Osteoblast (primary cell): Measurements from ENCODE around the gene VPS41. TPM values are rescaled to one million over a fixed set of nuclear protein-coding genes. Genes with fewer than 3 reads are reported as not detected.
A peak's percentile ranks its signal among the peaks of the same experiment; 100 is the strongest.

Experiments
- DNase-seq: peaks from one replicate; pipeline ENCODE4 v3.0.0; 2011; ENCODE audit warnings: low spot score, mixed read lengths; ENCODE audit not compliant: insufficient read length; ENCODE audit errors: missing footprints
- H2AFZ ChIP-seq: 2 replicates; pipeline ENCODE4 v1.6.0; 2011; ENCODE audit warnings: mild to moderate bottlenecking, low read length
- H3K27ac ChIP-seq: 2 replicates; pipeline ENCODE4 v1.5.1; 2011; ENCODE audit warnings: mild to moderate bottlenecking, low read depth, low read length, moderate library complexity
- H3K27me3 ChIP-seq: 2 replicates; pipeline ENCODE4 v1.6.0; 2012; ENCODE audit warnings: mild to moderate bottlenecking, control low read depth, inconsistent platforms, low read length, moderate library complexity; ENCODE audit not compliant: insufficient read depth
- H3K36me3 ChIP-seq: 2 replicates; pipeline ENCODE4 v1.5.1; 2011; ENCODE audit warnings: mild to moderate bottlenecking, low read length, control low read depth, moderate library complexity; ENCODE audit not compliant: insufficient read depth
- H3K4me1 ChIP-seq: 2 replicates; pipeline ENCODE4 v1.5.1; 2011; ENCODE audit warnings: mild to moderate bottlenecking, low read length, control low read depth, moderate library complexity; ENCODE audit not compliant: insufficient read depth
- H3K4me2 ChIP-seq: 2 replicates; pipeline ENCODE4 v1.6.0; 2011; ENCODE audit warnings: mild to moderate bottlenecking, low read length; ENCODE audit not compliant: insufficient read depth
- H3K4me3 ChIP-seq: fragments of 200-600 bp; sonication (generic); 3 replicates; pipeline ENCODE4 v1.5.1; 2012; ENCODE audit warnings: mild to moderate bottlenecking, low read length, inconsistent platforms; ENCODE audit not compliant: insufficient read depth
- H3K79me2 ChIP-seq: 2 replicates; pipeline ENCODE4 v1.6.0; 2012; ENCODE audit warnings: mild to moderate bottlenecking, low read length, control low read depth, inconsistent platforms; ENCODE audit not compliant: insufficient read depth
- H3K9me3 ChIP-seq: 2 replicates; pipeline ENCODE4 v1.5.1; 2011; ENCODE audit warnings: low read depth, low read length, control low read depth
- H4K20me1 ChIP-seq: 2 replicates; pipeline ENCODE4 v1.6.0; 2012; ENCODE audit warnings: mild to moderate bottlenecking, low read length, control low read depth; ENCODE audit not compliant: insufficient read depth
- CTCF ChIP-seq: IDR thresholded peaks from 2 replicates; pipeline ENCODE4 v1.5.1; 2011; ENCODE audit warnings: mild to moderate bottlenecking, low read depth, low read length, moderate library complexity; ENCODE audit errors: extremely low read depth
- total RNA-seq: library from RNA; depleted of rRNA; stranded (reverse); fragments of >200 nt; gene quantifications from 2 replicates; pipeline ENCODE4 v1.2.3, GENCODE V29; 2012

The VPS41 gene
- total RNA-seq, 1 donor: 78.5 TPM

- H3K4me3 ChIP-seq: no peak overlapping the region
- H3K27ac ChIP-seq: no peak overlapping the region
- no peak for TF ChIP-seq CTCF
- no peaks in the 10 kb centered on the region for H3K9me3 ChIP-seq
- DNase-seq: no peak
- H3K4me2 ChIP-seq: no peak overlapping the region
- H4K20me1 ChIP-seq: no peaks in the 10 kb centered on the region
- H3K36me3 ChIP-seq: peaks cover 14% of the 10 kb centered on the region
- no peak overlapping the region for H2AFZ ChIP-seq
- no peaks in the 10 kb centered on the region for H3K27me3 ChIP-seq
- H3K79me2 ChIP-seq: no peaks in the 10 kb centered on the region
- H3K4me1 ChIP-seq: peaks cover 17% of the 10 kb centered on the region
Measured at GRCh38 chr7:38743899-38744298, 165.1 kb downstream of the VPS41 start.

GRCh38 chr7:38740041-38740440, 168.9 kb downstream of the VPS41 start:
- Histone ChIP-seq H3K4me2 (no peak overlapping the region), H3K27me3 (no peaks in the 10 kb centered on the region), H2AFZ (no peak overlapping the region), H3K9me3 (no peaks in the 10 kb centered on the region), H3K27ac (no peak overlapping the region), H3K4me1 (peaks cover 8% of the 10 kb centered on the region), H4K20me1 (no peaks in the 10 kb centered on the region), H3K36me3 (peaks cover 14% of the 10 kb centered on the region), H3K79me2 (no peaks in the 10 kb centered on the region), H3K4me3 (no peak overlapping the region)
- DNase-seq: no peak
- TF ChIP-seq CTCF: no peak

GRCh38 chr7:38736138-38736537, 172.9 kb downstream of the VPS41 start:
- no peaks in the 10 kb centered on the region for H3K9me3 ChIP-seq
- DNase-seq: no peak
- H3K27ac ChIP-seq: no peak overlapping the region
- no peak for TF ChIP-seq CTCF
- no peaks in the 10 kb centered on the region for H4K20me1 ChIP-seq
- no peaks in the 10 kb centered on the region for H3K79me2 ChIP-seq
- H3K4me2 ChIP-seq: no peak overlapping the region
- H3K4me3 ChIP-seq: no peak overlapping the region
- H3K27me3 ChIP-seq: no peaks in the 10 kb centered on the region
- no peak overlapping the region for H2AFZ ChIP-seq
- H3K36me3 ChIP-seq: peaks cover 4% of the 10 kb centered on the region
- H3K4me1 ChIP-seq: peaks cover 6% of the 10 kb centered on the region

GRCh38 chr7:38731215-38731614, 177.8 kb downstream of the VPS41 start:
- no peak overlapping the region for H2AFZ ChIP-seq
- peaks cover 10% of the 10 kb centered on the region for H3K4me1 ChIP-seq
- no peaks in the 10 kb centered on the region for H3K27me3 ChIP-seq
- H3K4me2 ChIP-seq: no peak overlapping the region
- no peak overlapping the region for H3K4me3 ChIP-seq
- no peaks in the 10 kb centered on the region for H4K20me1 ChIP-seq
- TF ChIP-seq CTCF: no peak
- no peaks in the 10 kb centered on the region for H3K79me2 ChIP-seq
- H3K9me3 ChIP-seq: no peaks in the 10 kb centered on the region
- H3K36me3 ChIP-seq: no peaks in the 10 kb centered on the region
- DNase-seq: no peak
- peak overlapping the region; percentile 29 for H3K27ac ChIP-seq
